Fibroblast of skin of right biceps (primary cell): ENCODE results near the gene LRP1-AS.

Source experiments
- DNase-seq: peaks from one replicate; pipeline ENCODE4 v3.0.0-alpha.2; 2013

The LRP1-AS gene

DNA sequence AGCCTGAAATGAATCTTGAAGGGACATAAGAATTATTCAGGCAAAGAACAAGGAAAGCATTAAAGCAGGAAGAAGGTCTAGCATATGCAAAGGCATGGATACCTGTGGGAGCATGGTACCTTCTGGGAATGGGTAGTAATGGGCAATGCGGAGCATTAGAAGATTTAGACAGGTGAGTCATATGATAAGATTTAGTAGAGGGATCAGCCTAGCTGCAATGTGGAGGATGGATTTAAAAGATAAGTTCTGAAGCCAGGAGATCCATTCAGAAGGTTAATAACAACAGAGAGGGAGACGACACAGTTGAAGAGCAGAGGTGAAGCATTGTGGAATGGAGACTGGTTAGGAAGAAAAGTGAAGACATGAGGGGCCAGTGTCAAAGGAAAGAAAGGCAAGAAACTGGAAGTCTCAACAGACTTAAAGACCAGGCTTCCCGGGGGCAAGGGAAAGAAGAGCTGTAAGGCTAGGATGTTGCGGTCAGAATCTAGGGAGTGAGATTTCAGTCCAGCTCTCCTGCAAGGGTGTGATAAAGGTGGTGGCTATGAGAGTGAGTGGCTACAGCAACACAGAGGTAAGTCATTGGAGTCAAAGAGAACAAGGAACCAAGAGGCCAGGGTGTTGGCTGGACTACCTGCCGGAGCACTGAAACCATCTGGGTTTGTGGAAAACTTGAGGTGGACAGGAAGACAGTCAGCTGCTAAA is 30.7 kb downstream of the LRP1-AS start:
- no peak for DNase-seq

DNA sequence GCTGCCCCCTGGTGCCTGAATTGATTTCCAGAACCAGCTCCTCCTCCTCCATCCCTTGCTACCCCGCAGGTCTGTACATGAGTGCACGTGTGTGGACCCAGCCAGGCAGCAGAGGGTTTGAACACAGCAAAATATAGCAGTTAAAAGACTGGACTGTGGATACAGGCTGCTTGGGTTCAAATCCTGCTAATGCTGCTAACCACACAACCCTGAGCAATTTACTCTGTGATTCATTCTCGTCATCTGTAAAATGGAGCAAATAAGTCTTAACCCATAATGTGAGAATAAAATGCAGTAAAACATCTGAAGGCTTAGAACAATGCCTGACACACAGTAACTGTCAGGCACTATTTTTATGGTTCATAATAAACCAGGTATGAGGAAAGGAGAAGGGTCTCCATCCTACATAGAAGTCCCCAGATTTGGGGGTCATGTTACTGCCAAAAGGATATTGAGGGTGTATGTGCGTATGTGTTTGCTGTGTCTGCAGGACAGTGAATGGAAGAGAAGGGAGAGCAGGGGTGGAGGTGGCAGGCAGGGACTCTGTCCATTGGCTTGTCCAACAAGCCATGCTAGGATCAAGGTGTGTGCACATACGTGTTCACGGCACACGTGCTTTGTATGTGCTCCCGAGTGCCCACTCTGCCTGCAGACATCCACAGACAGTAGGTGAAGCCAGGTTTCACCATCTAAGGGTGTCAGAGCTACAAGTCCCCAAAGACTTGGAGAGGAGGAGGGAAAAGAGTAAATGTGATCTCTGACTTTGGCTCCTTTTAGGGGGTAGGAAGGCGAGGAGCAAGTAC is 34.7 kb downstream of the LRP1-AS start:
- no peak for DNase-seq

DNA sequence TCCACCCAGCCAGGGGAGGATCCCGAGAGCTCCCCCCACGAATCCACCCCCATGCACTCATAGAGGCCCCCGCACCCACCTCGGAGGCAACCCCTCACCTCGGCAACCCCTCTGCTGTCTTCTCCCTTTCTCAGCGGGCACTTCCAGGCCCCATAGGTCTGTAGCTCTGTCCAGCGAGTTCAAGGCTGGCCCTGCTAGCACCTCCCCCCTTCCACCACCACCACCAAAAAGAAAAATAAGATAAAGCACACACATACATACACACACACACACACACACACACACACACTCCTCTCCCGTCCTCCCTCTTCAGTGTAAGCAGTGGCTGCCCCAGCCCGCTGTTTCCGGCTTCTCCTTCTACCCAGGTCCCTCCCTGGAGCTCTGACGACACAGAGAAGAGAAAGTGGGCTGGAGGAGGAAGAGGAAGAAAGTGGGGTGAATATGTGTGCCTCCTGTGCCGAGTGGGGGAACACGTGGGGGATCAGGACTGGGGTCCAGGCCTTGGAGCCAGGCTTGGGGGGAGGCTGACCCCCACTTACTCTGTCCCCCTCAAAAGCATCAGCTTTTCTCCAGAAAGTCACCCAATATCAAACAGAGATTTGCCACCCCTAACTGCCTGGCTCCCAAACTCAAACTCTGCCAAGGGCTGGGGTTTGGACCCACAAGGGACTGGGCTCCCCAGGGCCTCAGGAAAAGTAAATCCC is 36.2 kb downstream of the LRP1-AS start, which contains the start of gene STAT6:
TSS of gene STAT6 (minus strand) at position 332 of the 704 bp plus-strand sequence. CDS start 3,084 bp downstream, outside the sequence.
- DNase-seq, result peak; percentile 89

DNA sequence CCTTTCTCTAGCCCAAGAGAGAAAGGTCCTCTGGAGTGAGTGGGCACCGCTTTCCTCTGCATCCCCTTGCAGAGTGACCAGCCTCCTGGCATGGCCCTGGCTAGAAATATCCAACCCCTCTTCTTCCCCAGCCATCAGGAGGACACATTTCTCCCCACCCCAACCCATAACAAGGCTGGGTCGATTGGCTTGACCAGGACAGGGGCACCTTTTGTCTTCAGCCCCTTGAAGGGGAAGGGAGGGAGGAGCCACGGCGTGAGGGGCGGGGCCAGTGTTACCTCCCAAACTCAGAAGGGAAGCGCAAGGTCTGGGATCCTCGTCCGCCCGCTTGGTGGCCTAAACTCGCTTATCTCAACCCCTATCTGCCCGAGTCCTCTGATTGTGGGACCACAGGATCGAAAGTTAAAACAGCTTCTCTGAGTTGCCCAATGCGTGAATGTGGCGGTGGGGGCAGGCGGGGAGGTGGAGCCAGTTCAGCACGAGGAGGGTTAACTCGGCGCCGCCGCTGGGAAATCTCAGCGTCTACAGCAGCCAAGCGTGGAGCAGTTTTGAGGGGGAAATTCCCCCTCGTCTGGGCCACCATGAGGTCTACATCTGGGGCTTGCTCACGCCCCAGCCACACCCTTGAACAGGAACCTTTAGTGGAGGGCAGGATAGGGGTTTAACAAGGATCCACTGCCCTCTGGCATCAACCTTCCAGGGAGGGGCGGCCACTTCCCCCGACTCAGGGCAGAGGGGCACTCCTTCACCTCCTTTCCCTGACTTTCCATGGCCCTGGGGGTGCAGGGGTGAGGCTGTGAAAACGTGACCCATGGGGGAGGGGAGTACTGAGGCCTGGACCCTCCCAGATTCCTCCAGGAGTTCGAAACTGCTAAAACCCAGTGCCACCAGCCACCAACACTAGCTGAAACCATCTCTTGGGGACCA is 37.1 kb downstream of the LRP1-AS start:
- peak; percentile 73 for DNase-seq

DNA sequence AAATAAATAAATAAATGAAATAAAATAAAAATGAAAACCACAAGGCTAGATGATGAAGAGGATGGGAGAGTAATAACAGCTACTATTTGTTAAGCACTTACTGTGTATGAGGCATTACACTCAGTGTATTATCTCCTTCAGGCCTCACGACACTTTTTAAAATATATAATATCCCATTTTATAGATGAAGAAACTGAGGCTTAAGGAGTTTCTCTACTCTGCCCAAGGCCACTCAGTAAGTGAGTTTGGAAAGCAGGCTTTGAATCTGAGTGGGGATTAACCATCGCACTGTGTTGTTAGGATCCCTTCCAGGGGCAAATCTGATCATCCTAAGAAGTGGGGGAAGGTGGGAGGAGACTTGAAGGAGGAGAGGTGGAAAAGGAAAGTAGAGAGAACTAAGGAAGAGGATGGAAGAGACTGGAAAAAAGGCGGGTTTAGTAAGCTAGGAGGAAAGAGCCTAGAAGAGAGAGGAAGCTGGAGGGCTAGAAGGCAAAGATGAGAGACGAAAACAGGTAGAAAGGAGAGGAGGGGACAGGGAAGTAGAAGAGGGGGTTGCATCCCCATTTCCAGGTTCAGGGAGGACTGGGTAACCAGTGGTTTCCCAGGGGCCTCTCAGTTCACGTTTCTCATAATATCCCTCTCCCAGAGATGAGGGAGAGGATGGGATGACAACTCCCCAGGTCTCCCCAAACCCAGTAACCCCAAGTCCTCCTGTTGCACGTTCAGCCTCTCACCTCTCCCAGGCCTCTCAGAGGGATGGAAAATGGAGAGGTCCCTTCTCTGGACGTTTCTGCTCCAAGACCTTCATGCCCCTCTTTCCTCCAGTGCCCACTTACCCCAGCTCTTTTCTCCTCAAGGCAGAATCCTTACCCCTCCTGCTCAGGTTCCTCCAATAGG is 38.0 kb downstream of the LRP1-AS start:
- DNase-seq, result no peak

DNA sequence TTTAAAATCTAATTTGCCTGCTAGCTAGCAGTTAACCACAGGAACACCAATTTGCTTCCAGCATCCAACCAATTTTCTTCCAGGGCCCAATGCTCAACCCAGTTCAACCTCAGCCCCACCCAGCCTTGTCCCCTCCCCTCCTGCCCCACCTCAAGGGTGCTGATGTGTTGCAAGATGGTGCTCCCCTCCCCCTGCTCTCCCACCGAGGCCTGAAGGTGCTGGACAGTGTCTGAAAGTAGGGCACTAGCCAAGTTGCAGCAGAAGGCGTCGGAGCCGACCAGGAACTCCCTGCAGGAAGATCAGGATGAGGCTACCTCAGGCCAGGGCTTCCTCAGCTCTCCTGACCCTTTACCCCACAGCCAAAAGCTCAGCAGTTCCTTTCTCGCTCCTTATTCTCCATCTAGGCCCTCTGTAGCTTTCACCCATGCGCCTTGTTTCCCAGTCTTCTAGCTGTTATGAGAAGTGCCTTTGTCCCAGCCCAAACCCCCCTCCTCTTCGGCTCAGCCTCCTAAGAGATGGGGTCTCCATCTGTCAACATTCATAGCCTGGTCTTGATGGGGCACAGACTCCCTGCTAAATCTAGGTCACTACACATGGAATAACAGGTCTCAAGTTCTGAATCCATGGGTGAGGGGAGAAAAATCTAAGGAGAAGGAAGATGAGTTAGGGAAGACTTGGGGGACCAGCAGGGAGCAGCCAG is 39.8 kb downstream of the LRP1-AS start:
- no peak for DNase-seq

DNA sequence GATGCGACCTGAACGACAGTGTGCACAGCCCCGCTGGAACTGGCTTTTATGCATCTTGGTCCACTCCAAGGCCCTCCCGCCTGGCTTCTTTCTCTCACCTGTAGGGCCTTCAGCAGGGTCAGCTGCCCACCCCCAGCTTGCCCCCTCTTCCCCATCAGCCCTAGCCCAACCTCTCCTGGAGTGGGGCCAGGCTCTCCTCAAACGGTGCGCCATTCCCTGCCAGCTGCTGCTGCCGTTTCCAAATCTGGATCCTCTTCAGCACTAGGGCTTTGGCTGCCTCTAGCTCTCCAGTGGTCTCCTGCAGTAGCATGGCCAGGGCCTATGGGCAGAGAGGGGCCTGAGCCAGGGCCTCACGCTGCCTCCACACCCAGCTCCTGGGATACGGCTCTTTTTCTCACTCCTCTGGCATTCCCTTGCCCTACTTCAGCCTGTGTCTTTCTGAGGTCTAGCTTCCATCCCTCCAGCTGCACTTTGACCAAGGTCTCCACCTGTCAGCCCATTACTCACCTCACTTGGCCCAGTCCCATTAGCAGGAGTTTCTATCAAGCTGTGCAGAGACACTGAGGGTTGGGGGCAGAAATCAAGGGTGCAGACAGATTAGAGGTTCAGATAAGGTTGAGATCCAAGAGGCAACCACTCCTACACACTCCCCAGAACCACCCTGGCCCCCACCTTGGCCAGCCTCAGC is 41.3 kb downstream of the LRP1-AS start:
- DNase-seq, result no peak

DNA sequence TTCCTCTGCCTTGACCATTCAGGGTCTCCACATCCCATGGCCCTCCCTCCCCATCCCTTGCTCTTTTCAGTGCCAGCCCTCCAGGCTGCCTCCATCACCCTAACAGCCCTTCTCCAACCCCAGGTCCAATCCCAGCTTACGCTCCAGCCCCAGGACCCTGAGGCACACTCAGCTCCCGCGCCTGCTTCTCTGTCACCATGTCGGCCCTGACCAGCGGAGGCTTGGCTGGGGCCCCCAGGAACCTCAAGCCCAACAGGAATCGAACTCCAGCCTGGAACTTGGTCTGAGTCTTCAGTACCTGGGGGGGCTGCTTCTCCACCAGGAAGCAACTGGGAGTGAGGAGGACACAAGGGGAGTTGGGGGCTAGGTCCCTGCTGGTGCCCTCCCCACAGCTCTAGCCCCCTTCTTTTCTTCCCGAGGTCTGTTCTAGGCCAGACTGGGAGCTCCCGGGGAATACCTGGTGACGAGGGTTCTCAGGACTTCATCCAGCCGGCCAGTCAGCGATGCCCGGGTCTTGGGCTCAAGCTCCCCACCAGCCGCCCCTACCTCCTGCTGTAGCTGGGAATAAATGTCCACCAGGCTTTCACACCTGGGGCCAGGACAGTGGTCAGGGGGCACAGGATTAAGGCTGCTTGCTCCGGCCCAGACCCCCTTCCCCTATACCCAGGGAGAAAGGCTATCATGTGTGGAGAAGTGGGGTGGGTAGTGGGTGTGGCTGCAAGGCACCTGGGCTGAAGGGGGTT is 42.2 kb downstream of the LRP1-AS start:
- DNase-seq, result no peak

DNA sequence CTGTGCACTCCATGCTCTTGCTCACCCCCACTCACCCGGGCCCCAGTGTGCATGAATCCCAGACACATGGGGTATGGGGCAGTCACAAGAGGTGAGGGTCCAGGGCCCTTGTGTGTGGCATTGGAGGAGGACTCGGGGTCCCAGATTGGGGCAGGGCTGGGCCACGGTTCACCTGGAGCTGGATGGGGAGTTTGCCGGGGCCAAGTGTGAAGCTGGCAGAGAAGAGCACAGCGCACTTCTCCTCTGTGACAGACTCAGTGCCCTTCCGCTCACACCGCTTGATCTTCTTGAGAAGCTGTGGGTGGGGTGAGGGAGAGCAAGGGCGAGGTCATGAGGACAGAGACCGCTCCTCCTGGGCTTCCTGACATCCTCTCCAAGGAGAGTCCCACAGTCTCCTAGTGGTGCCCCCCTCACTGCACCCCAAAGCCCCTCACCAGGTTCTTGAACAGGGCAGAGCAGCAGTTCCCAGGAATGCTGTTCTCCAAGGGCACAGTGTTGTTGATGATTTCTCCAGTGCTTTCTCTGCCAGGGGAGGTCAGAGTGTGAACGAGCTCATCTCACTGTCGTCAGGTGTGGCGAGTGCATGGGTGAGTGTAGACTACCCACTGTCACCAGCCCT is 43.0 kb downstream of the LRP1-AS start:
- DNase-seq, result no peak

DNA sequence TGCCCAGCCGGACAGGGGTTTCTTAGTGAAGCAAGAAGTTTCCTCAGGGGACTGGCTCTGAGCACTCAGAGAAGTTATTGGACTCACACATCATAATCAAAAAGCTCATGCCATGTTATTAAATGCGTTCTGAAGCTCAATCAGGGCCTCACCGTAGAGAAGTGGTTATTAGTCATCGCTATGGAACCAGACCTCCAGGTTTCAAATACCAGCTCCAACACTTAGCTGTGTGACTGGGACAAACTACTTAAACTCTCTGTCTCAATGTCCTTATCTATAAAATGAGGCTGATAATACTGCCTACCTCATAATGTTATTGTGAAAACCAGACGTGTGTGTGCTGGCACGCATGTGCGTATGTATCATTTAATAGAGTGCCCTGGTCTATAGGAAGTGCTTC is 43.6 kb downstream of the LRP1-AS start:
- no peak for DNase-seq

DNA sequence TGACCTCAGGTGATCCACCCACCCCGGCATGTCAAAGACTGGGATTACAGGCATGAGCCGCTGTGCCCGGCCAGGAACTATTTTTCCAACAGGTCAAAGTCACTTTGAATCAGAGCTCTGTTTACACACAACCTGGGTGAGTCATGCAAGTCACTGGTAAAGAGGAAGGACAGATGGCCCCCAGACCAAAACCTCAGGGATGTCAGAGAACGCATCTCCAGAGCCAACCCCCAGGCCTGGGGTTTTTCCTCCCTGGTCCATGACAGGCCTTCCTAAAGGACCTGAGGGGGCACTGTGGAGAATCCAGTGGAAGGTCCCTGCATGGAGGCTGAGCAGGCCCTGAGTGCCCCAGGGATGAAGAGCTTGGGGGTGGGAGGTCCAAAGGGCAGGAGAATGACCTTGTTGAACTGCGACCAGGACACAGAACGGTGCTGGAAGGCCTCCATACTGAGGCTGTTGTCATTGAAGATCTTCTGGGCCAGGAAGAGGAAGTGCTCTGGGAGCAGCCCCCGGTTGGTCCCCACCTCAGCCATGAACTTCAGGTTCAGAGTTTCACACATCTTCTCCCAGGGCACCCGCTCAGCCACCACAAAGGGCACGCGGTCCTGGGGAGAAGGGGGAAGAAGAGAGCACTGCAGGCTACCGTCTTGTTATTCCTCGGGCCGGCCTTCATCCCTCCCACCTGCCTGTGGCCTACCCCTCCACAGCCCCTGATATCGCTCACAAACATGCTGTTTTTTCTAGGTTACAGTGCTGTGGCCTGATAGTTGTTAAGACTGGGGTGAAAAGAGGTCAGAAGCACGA is 45.3 kb downstream of the LRP1-AS start:
- DNase-seq, result no peak

DNA sequence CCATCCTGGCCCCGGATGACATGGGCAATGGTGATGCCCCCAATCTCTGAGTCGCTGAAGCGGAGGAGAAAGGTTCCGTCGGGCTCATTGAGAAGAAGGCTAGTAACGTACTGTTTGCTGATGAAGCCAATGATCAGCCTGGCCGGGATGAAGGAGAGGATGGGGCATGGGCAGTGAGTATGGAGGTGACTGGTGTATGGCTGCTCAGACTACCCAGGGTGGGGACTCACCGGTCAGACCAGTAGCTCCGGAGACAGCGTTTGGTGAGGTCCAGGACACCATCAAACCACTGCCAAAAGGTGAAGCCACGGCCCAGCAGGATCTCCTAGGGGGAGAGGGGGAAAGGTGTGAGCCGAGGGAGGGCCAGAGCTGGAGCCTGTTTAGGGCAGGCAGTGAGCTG is 47.7 kb downstream of the LRP1-AS start:
- no peak for DNase-seq

DNA sequence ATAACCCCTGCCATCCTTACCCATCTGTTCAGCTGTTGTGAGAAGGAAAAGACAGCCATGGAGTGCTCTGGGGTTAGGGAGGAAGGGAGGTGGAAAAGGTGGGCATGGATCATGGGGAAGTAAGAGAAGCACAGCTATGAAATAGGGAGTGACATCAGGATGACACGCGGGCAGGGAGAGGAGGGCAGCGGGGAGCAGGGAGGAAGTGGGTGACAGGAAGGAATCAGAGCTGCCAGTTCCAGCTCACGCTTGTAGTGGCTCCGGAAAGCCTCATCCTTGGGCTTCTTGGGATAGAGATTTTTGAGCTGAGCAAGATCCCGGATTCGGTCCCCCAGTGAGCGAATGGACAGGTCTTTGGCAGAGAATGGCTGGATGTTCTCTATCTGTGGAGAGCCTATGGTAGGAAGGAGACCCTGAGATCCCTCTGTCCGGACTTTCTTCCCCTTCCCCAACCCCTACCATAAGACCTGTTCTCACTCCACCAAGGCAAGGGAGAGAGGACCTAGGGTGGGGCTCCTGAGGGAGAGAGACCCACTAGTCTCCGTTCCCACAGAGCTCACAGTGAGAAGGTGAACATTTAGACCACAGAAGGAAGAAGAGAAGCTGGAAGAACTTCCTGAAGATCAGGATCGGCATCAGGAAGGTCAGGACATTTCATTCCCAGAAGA is 48.2 kb downstream of the LRP1-AS start:
- DNase-seq, result no peak

DNA sequence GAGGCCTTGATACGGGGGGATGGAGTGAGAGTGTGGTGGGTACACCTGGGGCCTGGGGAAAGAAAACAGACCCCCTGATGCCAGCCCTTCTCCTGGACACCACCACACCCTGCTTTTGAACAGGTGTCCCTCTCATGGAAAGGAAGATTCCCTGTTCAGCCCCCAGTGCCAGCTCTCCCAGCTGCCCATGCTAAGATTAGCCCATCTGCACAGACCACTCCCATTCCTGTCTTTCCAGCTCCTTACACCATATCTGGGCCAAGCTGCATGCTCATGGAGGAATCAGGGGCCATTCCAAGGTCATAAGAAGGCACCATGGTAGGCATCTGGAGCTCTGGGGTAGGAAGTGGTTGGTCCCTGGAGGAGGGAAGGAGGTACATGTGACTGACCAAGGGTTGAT is 48.9 kb downstream of the LRP1-AS start:
- no peak for DNase-seq

DNA sequence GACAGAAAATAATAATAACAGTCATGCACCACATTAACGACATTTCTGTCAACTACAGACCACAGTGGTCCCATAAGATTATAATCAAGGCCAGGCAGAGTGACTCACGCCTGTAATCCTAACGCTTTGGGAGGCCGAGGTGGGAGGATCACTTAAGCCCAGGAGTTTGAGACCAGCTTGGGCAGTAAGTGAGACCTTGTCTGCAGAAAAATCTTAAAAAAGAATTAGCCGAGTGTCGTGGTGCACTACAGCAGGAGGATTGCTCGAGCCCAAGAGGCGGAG is 49.9 kb downstream of the LRP1-AS start:
- DNase-seq, result peak; percentile 38

DNA sequence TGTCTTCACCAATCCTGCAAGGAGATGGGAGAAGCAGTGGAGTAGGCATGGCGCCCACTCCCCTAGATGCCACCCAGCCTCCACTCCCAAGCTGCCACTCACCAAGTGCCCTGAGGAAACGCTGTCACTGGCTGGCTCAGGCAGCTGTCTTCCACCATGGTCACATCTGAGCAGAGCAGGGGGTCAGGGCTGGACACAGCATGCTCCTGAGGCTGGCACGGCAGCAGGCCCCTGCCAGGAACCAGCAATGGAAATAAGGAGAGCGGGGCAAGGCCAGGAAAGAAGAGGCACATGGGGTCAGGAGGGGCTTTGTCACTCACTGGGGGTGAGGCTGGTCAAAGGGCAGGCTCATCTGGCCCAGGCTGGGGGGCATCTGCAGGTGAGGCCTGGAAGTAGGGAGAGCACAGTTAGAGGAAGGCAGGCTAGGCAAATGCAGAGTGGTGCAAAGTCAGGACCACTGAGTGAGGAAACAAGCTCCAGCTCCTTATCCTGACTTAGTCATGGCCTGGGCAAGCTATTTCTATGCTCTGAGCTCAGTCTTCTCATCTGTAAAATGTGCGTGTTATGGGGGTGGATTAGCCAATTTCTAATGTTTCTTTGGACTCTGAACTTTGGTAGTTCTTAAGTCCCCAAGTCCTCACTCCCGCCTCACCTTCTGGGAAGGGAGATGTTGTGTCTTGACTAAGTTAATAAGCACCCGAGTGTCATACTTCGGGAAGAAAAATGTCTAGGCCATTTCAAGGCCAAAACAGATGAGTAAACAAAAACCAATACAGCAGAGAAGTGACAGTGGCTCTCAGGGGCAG is 50.5 kb downstream of the LRP1-AS start:
- no peak for DNase-seq

DNA sequence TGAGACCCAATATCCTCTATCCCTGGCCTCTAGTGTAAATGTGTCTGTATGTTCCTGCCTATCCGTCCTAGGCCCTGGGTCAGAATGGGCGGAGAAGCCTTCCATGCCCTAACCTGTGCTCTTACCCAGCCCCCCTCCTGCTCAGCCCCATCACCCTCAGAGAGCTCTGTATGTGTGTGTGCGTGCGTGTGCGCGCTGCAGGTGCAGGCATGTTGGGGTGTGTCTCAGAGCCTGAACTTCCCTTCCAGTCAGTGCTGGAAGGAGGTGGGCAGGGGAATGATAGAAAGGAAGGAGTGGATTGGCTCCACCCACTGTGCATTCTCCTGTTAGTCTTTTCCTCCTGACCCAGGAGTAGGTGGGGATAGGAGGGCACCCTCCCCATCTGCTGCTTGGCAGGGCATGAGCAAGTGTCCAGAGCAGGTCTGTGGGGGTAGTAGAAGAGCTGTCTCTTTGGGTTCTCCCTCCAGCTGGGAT is 51.3 kb downstream of the LRP1-AS start:
- DNase-seq, result peak; percentile 31
